Posterior cingulate gyrus (tissue), 11 donors: ENCODE results near the gene LSM2.
"Not testable (repeated sequence)": the region's sequence is repeated elsewhere in the genome, so short reads cannot be mapped to it uniquely, and the experiment has no call there.

ENCODE experiments used
- DNase-seq, 10 donors: peaks; one replicate each; pipeline versions ENCODE4 v3.0.0 to v3.0.0-alpha.2; 2020 to 2021; ENCODE audit warnings: mixed read lengths in 3 of 10
- intact Hi-C: fragments of 100-400 bp; cut with DNase I; formaldehyde crosslinking; loops from one replicate; pipeline ENCODE4 v1.15.1; 2023

Gene LSM2

GRCh38 chr6:31829633-31830283 is 23.0 kb upstream of the LSM2 start:
- peak in 4 of 10 donors; percentile 47 to 87 (median 58) for DNase-seq
- intact Hi-C loops: loop anchor here (5.0 kb wide), 2 partner anchors 32 to 102 kb away; partner anchors contain the start of genes DDAH2 and VARS1

GRCh38 chr6:31827286-31828079 is 20.7 kb upstream of the LSM2 start, which contains the start of gene HSPA1B:
Gene HSPA1B, plus strand, starts transcription at chr6:31827738. Its CDS starts 213 bp downstream, at chr6:31827951.
- intact Hi-C loops: no loop called here
- DNase-seq: peak; percentile 95 to 100 (median 98)

- intact Hi-C loops: no loop called here
- peak in 7 of 10 donors; percentile 56 to 94 (median 65) for DNase-seq
Measured at GRCh38 chr6:31826793-31827285, 20.1 kb upstream of the LSM2 start.

- intact Hi-C loops: no loop called here
- DNase-seq: no peak
Measured at GRCh38 chr6:31825553-31825952, 18.8 kb upstream of the LSM2 start.

- intact Hi-C loops: not testable (repeated sequence)
- DNase-seq: peak in 2 of 10 donors; percentile 31 to 35
Measured at GRCh38 chr6:31823592-31824196, 16.9 kb upstream of the LSM2 start.

GRCh38 chr6:31822036-31822821 is 15.5 kb upstream of the LSM2 start:
- intact Hi-C loops: no loop called here
- DNase-seq: peak in 9 of 10 donors; percentile 53 to 94 (median 71)

GRCh38 chr6:31821301-31822035 is 14.7 kb upstream of the LSM2 start:
- DNase-seq: peak in 9 of 10 donors; percentile 51 to 94 (median 70)
- intact Hi-C loops: no loop called here

GRCh38 chr6:31820399-31820798 is 13.6 kb upstream of the LSM2 start:
- DNase-seq: peak in 1 of 10 donors; percentile 33
- intact Hi-C loops: not testable (repeated sequence)

- intact Hi-C loops: no loop called here
- DNase-seq: no peak
Measured at GRCh38 chr6:31819871-31820299, 13.1 kb upstream of the LSM2 start.

GRCh38 chr6:31817929-31818511 is 11.3 kb upstream of the LSM2 start:
- peak in 2 of 10 donors; percentile 56 to 63 for DNase-seq

GRCh38 chr6:31817133-31817928 is 10.6 kb upstream of the LSM2 start:
- peak in 2 of 10 donors; percentile 70 to 78 for DNase-seq
- intact Hi-C loops: not testable (repeated sequence)

More at GRCh38 chr6:31817929-31818511, 11.3 kb upstream of the LSM2 start:
- intact Hi-C loops: not testable (repeated sequence)

- intact Hi-C loops: no loop called here
- DNase-seq: peak; percentile 93 to 99 (median 95)
Measured at GRCh38 chr6:31815025-31815838, 8.5 kb upstream of the LSM2 start, which contains the start of the genes HSPA1A and HSPA1L. Gene HSPA1A, plus strand, starts transcription at chr6:31815543. Its CDS starts 214 bp downstream, at chr6:31815757. Gene HSPA1L, minus strand, starts transcription at chr6:31815283. Its CDS starts 3,311 bp downstream, at chr6:31811972.

- intact Hi-C loops: no loop called here
Measured at GRCh38 chr6:31814677-31815024, 7.9 kb upstream of the LSM2 start.

GRCh38 chr6:31813465-31813849 is 6.7 kb upstream of the LSM2 start:
- intact Hi-C loops: no loop called here

More at GRCh38 chr6:31814677-31815024, 7.9 kb upstream of the LSM2 start:
- peak; percentile 85 to 98 (median 92) for DNase-seq

GRCh38 chr6:31811645-31812044 is 4.9 kb upstream of the LSM2 start:
- intact Hi-C loops: no loop called here
- peak in 1 of 10 donors; percentile 36 for DNase-seq

More at GRCh38 chr6:31813465-31813849, 6.7 kb upstream of the LSM2 start:
- peak in 1 of 10 donors; percentile 55 for DNase-seq

GRCh38 chr6:31808599-31808998 is 1.8 kb upstream of the LSM2 start:
- intact Hi-C loops: not testable (repeated sequence)
- DNase-seq: peak in 1 of 10 donors; percentile 6

- no peak for DNase-seq
- intact Hi-C loops: no loop called here
Measured at GRCh38 chr6:31805939-31806469, 762 bp downstream of the LSM2 start.
